AG10803 (cell line): ENCODE data around the gene CLCN2.

Experiments
- DNase-seq: peaks from one replicate; pipeline ENCODE4 v3.0.0; 2010; ENCODE audit warnings: low read depth
- H3K4me3 ChIP-seq: 2 replicates; pipeline ENCODE4 v1.5.1; 2011; ENCODE audit warnings: mild to moderate bottlenecking, low read length, control low read depth
- TF ChIP-seq, protein P1 (sequence below): conservative IDR thresholded peaks from 2 replicates; pipeline ENCODE4 v1.5.1; 2011; ENCODE audit warnings: mild to moderate bottlenecking, low read length, control low read depth, inconsistent platforms

CLCN2 gene

DNA sequence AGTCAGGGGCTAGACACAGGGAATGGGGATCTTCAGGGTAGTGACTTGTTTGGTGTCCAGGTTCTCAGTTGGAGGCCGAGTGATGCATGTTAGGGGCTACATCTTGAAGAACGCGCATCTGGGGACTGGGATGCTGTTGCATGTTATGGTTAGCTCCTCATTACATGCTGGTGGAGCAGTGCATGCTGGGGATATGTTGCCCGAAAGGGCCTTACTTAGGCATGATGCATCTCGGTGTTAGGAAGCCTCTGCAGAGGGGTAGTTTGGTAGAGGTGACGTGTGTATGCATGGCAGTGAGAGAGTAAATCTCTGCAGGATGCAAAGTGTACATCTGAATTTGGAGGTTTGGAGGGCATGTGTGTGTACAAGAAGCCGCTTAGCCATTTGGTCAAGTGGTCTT, 44.6 kb downstream of the CLCN2 start:
- H3K4me3 ChIP-seq: peak overlapping the region; percentile 90
- no peak for DNase-seq
- TF ChIP-seq, protein P1, sequence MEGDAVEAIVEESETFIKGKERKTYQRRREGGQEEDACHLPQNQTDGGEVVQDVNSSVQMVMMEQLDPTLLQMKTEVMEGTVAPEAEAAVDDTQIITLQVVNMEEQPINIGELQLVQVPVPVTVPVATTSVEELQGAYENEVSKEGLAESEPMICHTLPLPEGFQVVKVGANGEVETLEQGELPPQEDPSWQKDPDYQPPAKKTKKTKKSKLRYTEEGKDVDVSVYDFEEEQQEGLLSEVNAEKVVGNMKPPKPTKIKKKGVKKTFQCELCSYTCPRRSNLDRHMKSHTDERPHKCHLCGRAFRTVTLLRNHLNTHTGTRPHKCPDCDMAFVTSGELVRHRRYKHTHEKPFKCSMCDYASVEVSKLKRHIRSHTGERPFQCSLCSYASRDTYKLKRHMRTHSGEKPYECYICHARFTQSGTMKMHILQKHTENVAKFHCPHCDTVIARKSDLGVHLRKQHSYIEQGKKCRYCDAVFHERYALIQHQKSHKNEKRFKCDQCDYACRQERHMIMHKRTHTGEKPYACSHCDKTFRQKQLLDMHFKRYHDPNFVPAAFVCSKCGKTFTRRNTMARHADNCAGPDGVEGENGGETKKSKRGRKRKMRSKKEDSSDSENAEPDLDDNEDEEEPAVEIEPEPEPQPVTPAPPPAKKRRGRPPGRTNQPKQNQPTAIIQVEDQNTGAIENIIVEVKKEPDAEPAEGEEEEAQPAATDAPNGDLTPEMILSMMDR: no peak

DNA sequence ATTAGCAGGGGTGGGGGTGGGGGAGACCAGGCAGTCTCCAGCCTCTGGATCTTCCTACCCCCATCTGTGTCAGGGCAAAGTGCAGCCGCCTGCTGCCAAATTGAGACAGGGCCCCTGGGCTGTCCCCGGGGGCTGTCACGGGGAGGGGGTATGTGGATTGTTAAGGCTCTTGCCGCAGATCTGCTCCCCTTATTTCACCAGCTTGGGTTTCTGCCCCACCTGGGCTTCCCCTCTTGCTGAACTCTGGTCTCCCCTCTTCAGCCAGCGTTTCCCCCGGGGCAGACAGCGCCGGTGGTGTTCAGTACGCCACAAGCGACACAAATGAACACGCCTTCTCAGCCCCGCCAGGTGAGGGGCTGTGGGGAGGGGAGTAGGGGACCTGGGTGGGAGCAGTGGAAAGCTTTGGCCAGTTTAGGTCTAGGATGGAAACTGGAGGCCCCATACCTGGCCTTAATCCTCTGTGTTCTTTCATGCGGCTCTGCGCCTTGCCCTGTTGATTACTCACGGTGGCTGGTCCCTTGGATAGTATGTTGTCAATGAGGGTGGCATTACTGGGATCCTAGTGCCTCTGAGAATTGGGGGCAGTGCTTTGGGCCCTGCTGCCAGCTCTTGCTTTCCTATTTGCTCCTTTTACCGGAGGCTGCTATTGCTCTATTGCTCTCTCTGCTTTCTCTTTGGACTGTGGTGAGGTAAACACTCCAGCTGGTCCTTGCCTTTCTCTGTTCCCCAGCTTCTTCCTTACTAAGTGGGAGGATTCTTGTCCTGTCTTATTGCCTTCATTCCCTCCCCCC, 45.3 kb downstream of the CLCN2 start:
- TF ChIP-seq, protein P1: no peak
- H3K4me3 ChIP-seq: peak overlapping the region; percentile 90
- peak; percentile 16 for DNase-seq

DNA sequence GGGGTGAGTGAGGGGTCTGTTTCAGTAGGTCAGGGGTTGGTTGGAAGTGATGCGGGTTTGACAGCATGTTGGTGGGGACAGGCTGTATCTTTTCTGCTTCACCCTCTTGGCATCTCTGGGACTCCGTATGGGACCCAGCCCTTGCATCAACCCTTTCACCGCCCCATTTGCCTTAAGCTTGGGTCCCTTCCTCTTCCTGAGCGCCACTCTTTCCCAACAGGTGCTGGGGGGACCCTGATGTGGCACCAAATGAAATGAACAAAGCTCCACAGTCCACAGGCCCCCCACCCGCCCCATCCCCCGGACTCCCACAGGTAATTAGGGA, 45.9 kb downstream of the CLCN2 start:
- TF ChIP-seq, protein P1: no peak
- no peak for DNase-seq

DNA sequence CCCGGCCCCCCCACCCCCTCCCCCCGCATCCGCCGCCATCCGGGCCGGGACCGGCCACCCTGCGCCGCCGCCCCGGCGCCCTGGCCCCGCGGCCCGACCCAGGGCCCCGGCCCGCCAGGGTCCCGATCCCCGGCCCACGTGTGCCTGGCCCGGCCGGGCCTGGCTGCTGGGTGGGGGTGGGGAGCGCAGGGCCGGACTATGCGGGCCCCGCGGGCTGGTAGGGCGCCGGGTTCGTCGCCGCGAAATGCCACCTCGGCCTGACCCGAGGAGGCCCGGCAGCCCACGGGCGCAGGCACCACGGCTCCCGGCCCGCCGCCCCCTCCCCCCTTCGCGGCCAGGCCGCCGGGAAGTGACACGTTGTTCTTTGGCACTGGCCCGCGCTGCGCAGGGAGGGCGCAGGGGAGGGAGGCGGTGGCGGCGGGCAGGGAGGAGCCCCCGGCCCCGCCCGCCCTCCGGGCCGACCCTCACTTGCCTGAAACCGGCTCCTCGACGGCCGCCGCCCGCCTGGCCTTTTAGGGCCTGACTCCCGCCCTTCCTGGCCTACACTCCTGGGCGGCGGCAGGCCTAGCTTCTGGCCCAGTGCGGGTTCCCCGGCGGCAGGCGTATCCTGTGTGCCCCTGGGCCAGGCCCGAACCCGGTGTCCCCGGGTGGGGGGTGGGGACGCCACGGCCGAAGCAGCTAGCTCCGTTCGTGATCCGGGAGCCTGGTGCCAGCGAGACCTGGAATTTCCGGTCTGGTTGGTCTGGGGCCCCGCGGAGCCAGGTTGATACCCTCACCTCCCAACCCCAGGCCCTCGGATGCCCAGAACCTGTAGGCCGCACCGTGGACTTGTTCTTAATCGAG, 46.5 kb downstream of the CLCN2 start:
- peak overlapping the region; percentile 90 for H3K4me3 ChIP-seq
- TF ChIP-seq, protein P1: no peak
- peak; percentile 86 for DNase-seq

More for the DNA sequence above, 45.9 kb downstream of the CLCN2 start:
- H3K4me3 ChIP-seq: peak overlapping the region; percentile 90

DNA sequence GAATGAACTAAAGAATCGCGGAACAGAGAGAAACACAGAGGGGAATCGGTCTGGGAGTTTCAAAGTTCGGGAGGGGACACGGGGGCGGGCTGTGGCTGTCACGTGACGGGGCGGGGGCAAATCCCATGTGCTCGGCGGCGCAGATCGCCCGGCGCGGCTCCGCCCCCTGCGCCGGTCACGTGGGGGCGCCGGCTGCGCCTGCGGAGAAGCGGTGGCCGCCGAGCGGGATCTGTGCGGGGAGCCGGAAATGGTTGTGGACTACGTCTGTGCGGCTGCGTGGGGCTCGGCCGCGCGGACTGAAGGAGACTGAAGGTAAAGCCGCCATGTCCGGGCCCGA, 47.1 kb downstream of the CLCN2 start, which contains the start of gene EIF4G1:
Gene EIF4G1 (plus strand): TSS at position 244 of the 337 bp plus-strand sequence. CDS start 1,191 bp downstream, outside the sequence.
- peak within 1 kb of the TSS; percentile 90 for H3K4me3 ChIP-seq
- peak; percentile 95 for DNase-seq
- TF ChIP-seq, protein P1: no peak

DNA sequence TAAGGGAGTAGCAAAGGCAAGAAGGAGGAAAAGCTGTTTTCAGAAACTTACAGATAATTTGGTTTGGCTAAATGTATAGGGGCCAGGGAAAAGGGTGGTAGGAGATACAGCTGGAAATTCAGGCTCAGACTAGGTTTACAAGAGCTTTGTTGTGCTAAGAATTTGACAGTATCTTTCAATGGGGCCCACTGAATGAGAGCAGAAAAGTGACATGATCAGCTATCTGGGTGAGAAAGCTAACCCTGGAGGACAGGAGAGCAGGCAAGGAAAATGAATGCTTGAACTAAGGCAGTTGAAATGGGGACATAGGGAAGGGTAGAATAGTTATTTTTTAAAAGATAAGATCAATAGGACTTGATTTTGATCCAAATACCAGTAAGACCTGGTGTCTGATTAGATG, 49.8 kb downstream of the CLCN2 start:
- DNase-seq: no peak
- TF ChIP-seq, protein P1: no peak
- no peak overlapping the region for H3K4me3 ChIP-seq
